ENCODE results near the gene PCDH1. TPM values are rescaled to one million over a fixed set of nuclear protein-coding genes. Genes with fewer than 3 reads are reported as not detected.

PCDH1 gene
- total RNA-seq, 4 donors from 2014 or later: 23.0 to 52.8 (median 30.9) TPM

DNA sequence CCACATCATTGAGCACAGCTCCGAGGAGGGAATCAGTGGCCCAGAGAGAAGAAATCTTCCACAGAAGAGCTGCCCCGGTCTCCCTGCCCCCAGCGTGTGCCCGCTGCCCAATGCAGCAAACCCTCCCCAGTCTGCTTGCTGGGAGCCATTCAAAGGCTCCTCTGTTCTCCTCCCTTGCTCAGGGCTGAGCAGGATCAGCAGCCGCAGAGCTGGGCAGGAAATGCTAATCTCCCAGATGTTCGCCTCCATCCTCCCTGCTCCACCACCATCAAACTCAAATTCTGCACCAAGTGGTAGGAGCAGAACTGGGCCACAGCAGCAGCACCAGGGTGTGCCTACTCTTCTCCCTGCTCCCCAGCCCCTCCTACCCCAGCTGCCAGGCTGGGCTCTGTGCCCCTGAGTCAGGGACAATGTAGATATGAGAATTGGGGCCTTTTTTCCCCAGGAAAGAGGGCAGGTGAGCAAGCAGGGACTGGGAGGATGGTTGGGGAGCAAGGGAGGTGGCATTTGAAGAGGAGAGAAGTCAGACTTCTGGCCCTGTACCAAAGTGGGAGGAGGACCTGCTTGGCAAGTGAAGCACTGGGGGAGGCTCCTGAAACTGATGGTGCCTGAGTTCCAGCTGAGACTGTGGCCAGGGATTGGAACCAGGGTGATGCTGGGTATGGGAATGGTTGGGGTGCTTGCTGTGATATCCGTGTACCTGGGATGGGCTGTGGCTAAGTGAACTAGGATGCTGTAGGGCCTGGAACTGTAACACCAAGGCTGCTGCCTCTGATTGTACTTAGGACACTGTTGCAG, 1.9 kb upstream of the PCDH1 start:
- Histone ChIP-seq H3K27ac (peak overlapping the region in 3 of 4 donors; percentile 38 to 85 (median 59)), H3K36me3 (no peaks in the 10 kb centered on the region), H3K4me3 (no peak overlapping the region), H3K4me1 (peaks cover 0 to 84% (median 19%) of the 10 kb centered on the region in 3 donors), H3K27me3 (peaks cover 86% of the 10 kb centered on the region), H3K9me3 (no peaks in the 10 kb centered on the region)
- WGBS, 2 donors (ENCODE audit: low coverage in 1 of 2): 0 to 15% methylated on average over 1 to 3 of the region's 7 CpGs
- ATAC-seq: no peak
- TF ChIP-seq POLR2AphosphoS5 (IDR thresholded peaks at IDR 0.05) (no peak), EP300 (IDR thresholded peaks at IDR 0.05) (no peak), POLR2A (IDR thresholded peaks at IDR 0.05) (no peak)
- TF ChIP-seq, protein P1, sequence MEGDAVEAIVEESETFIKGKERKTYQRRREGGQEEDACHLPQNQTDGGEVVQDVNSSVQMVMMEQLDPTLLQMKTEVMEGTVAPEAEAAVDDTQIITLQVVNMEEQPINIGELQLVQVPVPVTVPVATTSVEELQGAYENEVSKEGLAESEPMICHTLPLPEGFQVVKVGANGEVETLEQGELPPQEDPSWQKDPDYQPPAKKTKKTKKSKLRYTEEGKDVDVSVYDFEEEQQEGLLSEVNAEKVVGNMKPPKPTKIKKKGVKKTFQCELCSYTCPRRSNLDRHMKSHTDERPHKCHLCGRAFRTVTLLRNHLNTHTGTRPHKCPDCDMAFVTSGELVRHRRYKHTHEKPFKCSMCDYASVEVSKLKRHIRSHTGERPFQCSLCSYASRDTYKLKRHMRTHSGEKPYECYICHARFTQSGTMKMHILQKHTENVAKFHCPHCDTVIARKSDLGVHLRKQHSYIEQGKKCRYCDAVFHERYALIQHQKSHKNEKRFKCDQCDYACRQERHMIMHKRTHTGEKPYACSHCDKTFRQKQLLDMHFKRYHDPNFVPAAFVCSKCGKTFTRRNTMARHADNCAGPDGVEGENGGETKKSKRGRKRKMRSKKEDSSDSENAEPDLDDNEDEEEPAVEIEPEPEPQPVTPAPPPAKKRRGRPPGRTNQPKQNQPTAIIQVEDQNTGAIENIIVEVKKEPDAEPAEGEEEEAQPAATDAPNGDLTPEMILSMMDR (IDR thresholded peaks at IDR 0.05): no peak

- Histone ChIP-seq H3K9me3 (no peaks in the 10 kb centered on the region), H3K27ac (peak overlapping the region in 3 of 4 donors; percentile 38 to 85 (median 59)), H3K4me3 (peak overlapping the region in 1 of 2 donors; percentile 80), H3K27me3 (peaks cover 86% of the 10 kb centered on the region), H3K36me3 (no peaks in the 10 kb centered on the region), H3K4me1 (peaks cover 0 to 87% (median 19%) of the 10 kb centered on the region in 3 donors)
- TF ChIP-seq POLR2A (IDR thresholded peaks at IDR 0.05): no peak
- TF ChIP-seq, protein P1 (IDR thresholded peaks at IDR 0.05): no peak
- no peak for TF ChIP-seq POLR2AphosphoS5 (IDR thresholded peaks at IDR 0.05)
- no peak for TF ChIP-seq EP300 (IDR thresholded peaks at IDR 0.05)
- 0% methylated on average over 1 to 2 of the region's 2 CpGs for WGBS, 2 donors (ENCODE audit: low coverage in 1 of 2)
- no peak for ATAC-seq
Observed at GRCh38 chr5:141879426-141879759, 1.2 kb upstream of the PCDH1 start.

GRCh38 chr5:141878711-141879425, 658 bp upstream of the PCDH1 start:
- Histone ChIP-seq H3K4me1 (peaks cover 0 to 92% (median 19%) of the 10 kb centered on the region in 3 donors), H3K36me3 (no peaks in the 10 kb centered on the region), H3K9me3 (no peaks in the 10 kb centered on the region), H3K27me3 (peaks cover 86% of the 10 kb centered on the region), H3K27ac (peak overlapping the region in 3 of 4 donors; percentile 59 to 85 (median 81)), H3K4me3 (peak overlapping the region; percentile 22 to 80)
- TF ChIP-seq POLR2A (IDR thresholded peaks at IDR 0.05): no peak
- no peak for TF ChIP-seq EP300 (IDR thresholded peaks at IDR 0.05)
- TF ChIP-seq POLR2AphosphoS5 (IDR thresholded peaks at IDR 0.05): peak; percentile 43
- TF ChIP-seq, protein P1 (IDR thresholded peaks at IDR 0.05): peak in 3 of 4 experiments; percentile 89 to 98 (median 91)
- WGBS, 2 donors (ENCODE audit: low coverage in 1 of 2): 1 to 2% methylated on average over 12 to 22 of the region's 40 CpGs
- ATAC-seq: peak; percentile 81

- peak overlapping the region in 3 of 4 donors; percentile 57 to 85 (median 81) for H3K27ac ChIP-seq
- TF ChIP-seq POLR2AphosphoS5 (IDR thresholded peaks at IDR 0.05) (no peak), POLR2A (IDR thresholded peaks at IDR 0.05) (no peak), EP300 (IDR thresholded peaks at IDR 0.05) (no peak)
- TF ChIP-seq, protein P1 (IDR thresholded peaks at IDR 0.05): no peak
- no peaks in the 10 kb centered on the region for H3K9me3 ChIP-seq
- peaks cover 0 to 84% (median 16%) of the 10 kb centered on the region in 3 donors for H3K4me1 ChIP-seq
- peak overlapping the region; percentile 22 to 80 for H3K4me3 ChIP-seq
- H3K27me3 ChIP-seq: peaks cover 85% of the 10 kb centered on the region
- H3K36me3 ChIP-seq: no peaks in the 10 kb centered on the region
- WGBS, 2 donors (ENCODE audit: low coverage in 1 of 2): 0% methylated on average over 4 of the region's 55 CpGs; no CpG with 5 or more reads in 1 of the 2 donors
- ATAC-seq: no peak
Observed at GRCh38 chr5:141877356-141878185, 639 bp downstream of the PCDH1 start.

Data from gastroesophageal sphincter (tissue), 4 donors.